Adrenal gland (tissue), 12 donors: ENCODE data around the gene LYG1. TPM values are rescaled to one million over a fixed set of nuclear protein-coding genes. Genes with fewer than 3 reads are reported as not detected.

ENCODE experiments used
- DNase-seq, 7 donors: peaks; one replicate each; pipeline ENCODE4 v3.0.0-alpha.2; 2019 to 2020
- H3K27ac ChIP-seq, 5 donors: fragments of 200-600 bp; sonication (generic) in 4 of 5; 1 replicate in 3 of 5; 2 replicates in 2 of 5; pipeline versions ENCODE4 v1.5.1 to v1.8.0; 2016 to 2020; ENCODE audit warnings: mild to moderate bottlenecking in 1 of 5
- H3K27me3 ChIP-seq: fragments of 200-600 bp; 2 replicates; pipeline ENCODE4 v1.8.0; 2021
- H3K36me3 ChIP-seq, 2 donors: fragments of 200-600 bp; replicated peaks in 1 of 2; 1 replicate in 1 of 2; 2 replicates in 1 of 2; pipeline versions ENCODE4 v1.5.1 to v1.8.0; 2018 to 2022
- H3K4me1 ChIP-seq, 2 donors: fragments of 200-600 bp; replicated peaks in 1 of 2; 1 replicate in 1 of 2; 2 replicates in 1 of 2; pipeline versions ENCODE4 v1.5.1 to v1.8.0; 2018 to 2021
- H3K4me3 ChIP-seq, 4 donors: fragments of 200-600 bp; sonication (generic) in 3 of 4; one replicate each; pipeline ENCODE4 v1.5.1; 2016 to 2018
- H3K9me3 ChIP-seq, 3 donors: fragments of 200-600 bp; sonication (generic) in 1 of 3; replicated peaks in 1 of 3; 1 replicate in 2 of 3; 2 replicates in 1 of 3; pipeline versions ENCODE4 v1.5.1 to v1.8.0; 2016 to 2021
- CTCF ChIP-seq, 6 experiments: fragments of 450-650 bp in 4 of 6; fragments of 200-600 bp in 2 of 6; sonication (generic) in 1 of 6; IDR thresholded peaks; 1 replicate in 5 of 6; 2 replicates in 1 of 6; pipeline versions ENCODE4 v1.5.1 to v1.8.0; 2016 to 2021; ENCODE audit warnings: antibody characterized with exemption in 6 of 6, mild to moderate bottlenecking in 2 of 6, moderate library complexity in 1 of 6
- POLR2A ChIP-seq, 2 donors: fragments of 450-650 bp; IDR thresholded peaks; one replicate each; pipeline ENCODE4 v1.6.1; 2017; ENCODE audit warnings: antibody characterized with exemption in 2 of 2, mild to moderate bottlenecking in 2 of 2, moderate library complexity in 1 of 2
- WGBS, 4 donors: extraction: QIAGEN DNeasy Blood & Tissue Kit in 2 of 4; methylation state at CpG; one replicate each; pipeline versions ENCODE4 v1.1.5 to v1.1.7; 2013 to 2017; 5-methylcytosine and 5-hydroxymethylcytosine counted together
- intact Hi-C, 2 donors: fragments of 100-400 bp; cut with DNase I; formaldehyde crosslinking; loops; one replicate each; pipeline versions ENCODE4 v1.14.1 to v1.15.0; 2022 to 2023
- polyA plus RNA-seq, 3 donors: library from polyadenylated mRNA; stranded (reverse); fragments of 200-250 nt in 2 of 3; fragments of 350-450 nt in 1 of 3; fragmentation: Illumina TruSeq in 1 of 3; extraction: RNeasy Lipid Tissue Mini Kit (QIAGEN cat#74804) in 1 of 3; gene quantifications; one replicate each; pipeline ENCODE4 v1.2.3, GENCODE V29; 2013 to 2014
- total RNA-seq, 9 donors: library from RNA; depleted of rRNA in 4 of 9; stranded (reverse); fragments of >200 nt in 4 of 9; fragments of 120-200 nt in 1 of 9; fragmentation: NEBNext Ultra II Directional in 1 of 9; extraction: Animal tissue kit (Norgen Biotek cat#: 25700) in 1 of 9; gene quantifications; one replicate each; pipeline versions ENCODE4 v1.1.0 to v1.2.4, GENCODE V29; 2013 to 2023
- donor health status: healthy with polysubstance abuse.
- donor health status: Bipolar disorder and iron deficiency.
- donor health status: DM: yes; HTN: yes; CAD: no.
- donor health status: DM: no; HTN: no; CAD: no.
- donor health status: DM: no; HTN: no; CAD: no.
- donor health status: DM: yes; HTN: yes; CAD: no.

The LYG1 gene
- total and polyA plus RNA-seq, 12 donors, result 0.29 to 10.8 (median 1.2) TPM; not detected in 3

DNA sequence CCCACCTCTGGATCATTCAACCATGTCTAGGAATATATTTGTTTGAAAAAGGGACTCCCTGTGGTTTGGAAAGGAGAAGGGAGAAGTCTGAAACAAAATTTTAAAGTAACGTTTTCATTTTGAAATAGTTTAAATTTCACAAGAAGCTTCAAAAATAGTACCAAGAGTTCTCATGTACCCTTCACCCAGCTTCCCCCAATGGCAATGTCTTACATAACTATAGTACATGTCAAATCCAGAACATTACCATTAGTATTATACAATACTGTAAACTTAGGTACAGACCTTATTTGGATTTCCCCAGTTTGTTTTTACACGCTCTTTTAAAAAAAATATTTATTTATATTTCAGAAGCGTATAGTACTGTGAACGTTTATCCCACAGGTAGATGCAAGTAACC is 41.5 kb downstream of the LYG1 start:
- no peaks in the 10 kb centered on the region for H3K9me3 ChIP-seq

DNA sequence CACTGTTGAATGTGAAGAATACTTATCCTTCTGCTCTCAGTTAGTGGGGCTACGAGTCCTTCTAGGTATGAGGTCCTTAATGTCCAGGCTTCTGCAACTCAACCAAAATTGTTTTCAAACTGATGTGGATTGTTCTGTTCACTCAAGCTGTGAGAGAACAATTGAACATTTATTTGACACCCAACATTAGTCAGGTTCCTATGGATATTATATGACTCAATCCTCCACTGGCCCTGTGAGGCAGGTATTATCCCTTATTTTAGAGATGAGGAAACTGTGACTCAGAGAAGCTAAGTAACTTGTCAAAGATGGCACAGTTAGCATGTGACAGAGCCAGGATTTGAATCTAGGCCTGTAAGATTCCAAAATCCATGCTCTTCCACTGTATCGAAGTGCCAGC is 44.3 kb downstream of the LYG1 start:
- Histone ChIP-seq H3K4me1 (no peaks in the 10 kb centered on the region), H3K27me3 (no peaks in the 10 kb centered on the region), H3K9me3 (no peaks in the 10 kb centered on the region), H3K36me3 (no peaks in the 10 kb centered on the region), H3K27ac (no peak overlapping the region), H3K4me3 (no peak overlapping the region)
- intact Hi-C loops, result no loop called here
- DNase-seq, result no peak
- WGBS, 4 donors, result 90 to 97% (median 94%) methylated on average over 2 of the region's 2 CpGs
- TF ChIP-seq POLR2A (IDR thresholded peaks at IDR 0.05) (no peak), CTCF (IDR thresholded peaks at IDR 0.05) (no peak)

More for the DNA sequence above, 41.5 kb downstream of the LYG1 start:
- no peak for TF ChIP-seq POLR2A (IDR thresholded peaks at IDR 0.05)
- TF ChIP-seq CTCF (IDR thresholded peaks at IDR 0.05), result no peak
- no peak overlapping the region for H3K4me3 ChIP-seq
- H3K36me3 ChIP-seq, result no peaks in the 10 kb centered on the region
- intact Hi-C loops, result no loop called here
- H3K27ac ChIP-seq, result no peak overlapping the region
- H3K4me1 ChIP-seq, result no peaks in the 10 kb centered on the region
- WGBS, 4 donors, result 77 to 92% (median 80%) methylated on average over 4 of the region's 4 CpGs
- DNase-seq, result no peak
- H3K27me3 ChIP-seq, result no peaks in the 10 kb centered on the region

- intact Hi-C loops, result no loop called here
- WGBS, 4 donors, result 76 to 80% (median 79%) methylated on average over 6 to 7 of the region's 7 CpGs
- no peaks in the 10 kb centered on the region for H3K36me3 ChIP-seq
Observed at GRCh38 chr2:99255491-99256318, 45.3 kb downstream of the LYG1 start, which contains the start of gene LYG2. TSS of gene LYG2 (minus strand) at chr2:99255666. CDS start at chr2:99254260, 1,406 bp downstream.

DNA sequence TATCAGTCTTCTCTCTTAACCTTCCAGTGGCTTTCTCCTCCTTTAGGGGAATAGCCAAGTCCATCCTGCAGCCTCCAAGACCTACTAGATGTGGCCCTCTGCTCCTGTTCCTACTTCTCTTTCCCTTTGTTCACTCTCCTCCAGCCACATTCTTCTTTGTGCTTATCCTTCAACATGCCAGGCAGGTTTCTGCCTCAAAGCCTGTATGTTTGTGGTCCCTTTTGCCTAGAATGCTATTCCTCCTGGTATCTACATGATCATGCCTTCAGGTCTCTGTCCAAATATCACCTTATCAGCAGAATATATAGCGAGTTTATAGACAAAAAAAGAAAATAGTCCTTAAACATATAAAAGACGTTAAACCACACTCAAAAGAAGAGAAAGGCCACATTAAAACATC is 51.0 kb downstream of the LYG1 start:
- intact Hi-C loops, result no loop called here
- no peak overlapping the region for H3K4me3 ChIP-seq
- no peaks in the 10 kb centered on the region for H3K9me3 ChIP-seq
- no peaks in the 10 kb centered on the region for H3K36me3 ChIP-seq
- no peak for TF ChIP-seq POLR2A (IDR thresholded peaks at IDR 0.05)
- no peak for TF ChIP-seq CTCF (IDR thresholded peaks at IDR 0.05)
- DNase-seq, result no peak
- H3K27ac ChIP-seq, result no peak overlapping the region
- H3K27me3 ChIP-seq, result no peaks in the 10 kb centered on the region
- 86 to 98% (median 89%) methylated on average over 2 of the region's 2 CpGs for WGBS, 4 donors
- H3K4me1 ChIP-seq, result no peaks in the 10 kb centered on the region

More at GRCh38 chr2:99255491-99256318, 45.3 kb downstream of the LYG1 start, which contains the start of gene LYG2:
- Histone ChIP-seq H3K9me3 (no peaks in the 10 kb centered on the region), H3K27me3 (no peaks in the 10 kb centered on the region), H3K4me1 (no peaks in the 10 kb centered on the region), H3K27ac (no peak within 1 kb of the TSS), H3K4me3 (no peak within 1 kb of the TSS)
- TF ChIP-seq POLR2A (IDR thresholded peaks at IDR 0.05) (no peak), CTCF (IDR thresholded peaks at IDR 0.05) (no peak)
- no peak for DNase-seq
